ENCODE results near the gene SUMO2.
A peak's percentile ranks its signal among the peaks of the same experiment; 100 is the strongest.
"Not testable (repeated sequence)": the region's sequence is repeated elsewhere in the genome, so short reads cannot be mapped to it uniquely, and the experiment has no call there.

The SUMO2 gene

GRCh38 chr17:75144816-75145512, 37.8 kb downstream of the SUMO2 start:
- DNase-seq (ENCODE audit: low read depth in 1 of 2, low spot score in 1 of 2) = no peak

GRCh38 chr17:75142236-75142971, 40.4 kb downstream of the SUMO2 start:
- no peak for DNase-seq (ENCODE audit: low read depth in 1 of 2, low spot score in 1 of 2)

- no peak for DNase-seq (ENCODE audit: low read depth in 1 of 2, low spot score in 1 of 2)
These were observed 44.2 kb downstream of the SUMO2 start for GRCh38 chr17:75138519-75138918.

GRCh38 chr17:75137762-75138161, 45.0 kb downstream of the SUMO2 start:
- not testable (repeated sequence) for DNase-seq (ENCODE audit: low read depth in 1 of 2, low spot score in 1 of 2)

GRCh38 chr17:75135946-75136345, 46.8 kb downstream of the SUMO2 start:
- no peak for DNase-seq (ENCODE audit: low read depth in 1 of 2, low spot score in 1 of 2)

GRCh38 chr17:75135452-75135851, 47.3 kb downstream of the SUMO2 start:
- no peak for DNase-seq (ENCODE audit: low read depth in 1 of 2, low spot score in 1 of 2)

GRCh38 chr17:75133607-75134347, 49.0 kb downstream of the SUMO2 start:
- DNase-seq (ENCODE audit: low read depth in 1 of 2, low spot score in 1 of 2) = not testable (repeated sequence)

GRCh38 chr17:75133001-75133400, 49.8 kb downstream of the SUMO2 start:
- DNase-seq (ENCODE audit: low read depth in 1 of 2, low spot score in 1 of 2) = no peak

- not testable (repeated sequence) for DNase-seq (ENCODE audit: low read depth in 1 of 2, low spot score in 1 of 2)
These were observed 50.5 kb downstream of the SUMO2 start for GRCh38 chr17:75132018-75133000.

GRCh38 chr17:75131278-75132017, 51.3 kb downstream of the SUMO2 start, which contains the start of gene NT5C:
Gene NT5C, minus strand, starts transcription at chr17:75131742. Its CDS starts 35 bp downstream, at chr17:75131707.
- DNase-seq (ENCODE audit: low read depth in 1 of 2, low spot score in 1 of 2) = peak; percentile 20 to 48

GRCh38 chr17:75130632-75131277, 52.0 kb downstream of the SUMO2 start:
- DNase-seq (ENCODE audit: low read depth in 1 of 2, low spot score in 1 of 2) = peak in 1 of 2 donors; percentile 17

GRCh38 chr17:75130059-75130631, 52.6 kb downstream of the SUMO2 start:
- no peak for DNase-seq (ENCODE audit: low read depth in 1 of 2, low spot score in 1 of 2)

- no peak for DNase-seq (ENCODE audit: low read depth in 1 of 2, low spot score in 1 of 2)
These were observed 53.2 kb downstream of the SUMO2 start for GRCh38 chr17:75129576-75129975.

GRCh38 chr17:75128694-75129505, 53.9 kb downstream of the SUMO2 start:
- DNase-seq (ENCODE audit: low read depth in 1 of 2, low spot score in 1 of 2) = no peak

GRCh38 chr17:75127936-75128335, 54.8 kb downstream of the SUMO2 start:
- DNase-seq (ENCODE audit: low read depth in 1 of 2, low spot score in 1 of 2) = not testable (repeated sequence)

GRCh38 chr17:75126954-75127353, 55.8 kb downstream of the SUMO2 start:
- no peak for DNase-seq (ENCODE audit: low read depth in 1 of 2, low spot score in 1 of 2)

GRCh38 chr17:75125984-75126383, 56.8 kb downstream of the SUMO2 start:
- no peak for DNase-seq (ENCODE audit: low read depth in 1 of 2, low spot score in 1 of 2)

GRCh38 chr17:75124819-75125162, 58.0 kb downstream of the SUMO2 start:
- DNase-seq (ENCODE audit: low read depth in 1 of 2, low spot score in 1 of 2) = no peak
